Urothelium cell line (cell line): ENCODE data around the gene RAB6A.
A peak's percentile ranks its signal among the peaks of the same experiment; 100 is the strongest.
"Not testable (repeated sequence)": the region's sequence is repeated elsewhere in the genome, so short reads cannot be mapped to it uniquely, and the experiment has no call there.

Experiments used
- DNase-seq: peaks from one replicate; pipeline ENCODE4 v3.0.0; 2011; ENCODE audit warnings: low spot score, mixed read lengths
- FAIRE-seq: peaks from 2 replicates; lab custom pipeline; 2011; peaks lifted over from hg19 to GRCh38; lab: Jason Lieb, UNC

RAB6A gene

DNA sequence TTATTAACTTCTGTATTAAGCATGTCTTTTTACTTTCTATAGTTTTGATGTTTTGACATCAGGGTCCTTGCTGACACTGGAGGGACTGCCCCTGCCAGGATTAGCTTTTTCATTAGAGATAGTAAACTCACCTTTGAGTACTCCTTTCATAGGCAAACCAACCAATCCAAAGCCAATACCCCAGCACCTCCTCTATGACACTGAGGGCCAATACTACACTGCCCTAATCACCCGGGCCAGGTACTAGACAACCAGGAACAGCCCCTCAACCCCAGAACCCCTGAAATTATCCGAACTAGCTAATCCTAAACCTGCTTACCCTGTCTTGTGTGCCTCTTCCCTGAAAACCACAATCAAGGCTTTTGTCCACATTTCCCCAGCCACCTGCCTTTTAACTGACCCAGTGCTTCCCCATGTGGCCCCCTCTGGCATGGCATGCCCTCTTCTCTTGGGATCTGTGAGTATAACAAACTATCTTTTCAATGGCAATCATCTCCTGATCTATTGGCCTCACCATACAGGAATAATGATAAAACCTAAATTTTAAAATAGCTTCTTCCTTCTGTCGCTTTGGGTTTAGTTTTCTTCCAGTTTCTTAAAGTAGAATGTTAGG lies 31.2 kb downstream of the RAB6A start:
- FAIRE-seq, result no peak
- DNase-seq, result peak; percentile 11

DNA sequence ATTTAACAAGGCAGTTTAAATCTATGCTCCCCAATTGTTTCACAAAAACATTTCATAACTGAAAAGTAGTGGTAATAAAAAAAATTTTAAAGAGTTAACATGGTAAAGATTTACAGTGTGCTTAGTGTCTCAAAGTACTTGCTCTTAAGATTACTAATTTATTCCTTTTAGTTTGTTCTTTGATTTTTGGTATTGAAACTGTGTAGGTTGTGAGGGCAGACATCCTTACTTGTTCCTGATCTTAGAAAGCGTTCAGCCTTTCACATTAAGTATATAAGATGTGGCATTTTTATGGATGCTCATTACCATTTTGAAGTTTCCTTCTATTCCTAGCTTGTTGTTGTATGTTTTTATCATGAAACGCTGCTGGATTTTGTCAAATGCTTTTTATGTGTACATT lies 32.9 kb downstream of the RAB6A start:
- FAIRE-seq, result no peak
- DNase-seq, result no peak

DNA sequence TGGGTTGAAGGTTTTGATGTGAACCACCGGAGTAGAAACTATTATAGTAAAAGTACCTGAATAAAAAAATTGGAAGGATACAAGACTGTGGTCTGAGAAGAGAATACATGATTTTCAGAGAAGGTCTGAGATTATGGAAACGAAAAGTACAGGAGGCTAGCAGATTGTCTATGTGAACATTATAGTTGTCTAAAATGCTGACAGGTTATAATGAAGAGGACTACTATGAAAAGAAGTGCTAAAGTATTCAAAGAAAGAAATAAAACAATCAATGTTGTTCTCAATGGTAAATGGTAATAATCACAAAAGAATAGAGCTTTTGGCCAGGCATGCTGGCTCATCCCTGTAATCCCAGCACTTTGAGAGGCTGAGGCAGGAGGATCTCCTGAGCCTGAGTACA lies 34.0 kb downstream of the RAB6A start:
- no peak for FAIRE-seq
- no peak for DNase-seq

DNA sequence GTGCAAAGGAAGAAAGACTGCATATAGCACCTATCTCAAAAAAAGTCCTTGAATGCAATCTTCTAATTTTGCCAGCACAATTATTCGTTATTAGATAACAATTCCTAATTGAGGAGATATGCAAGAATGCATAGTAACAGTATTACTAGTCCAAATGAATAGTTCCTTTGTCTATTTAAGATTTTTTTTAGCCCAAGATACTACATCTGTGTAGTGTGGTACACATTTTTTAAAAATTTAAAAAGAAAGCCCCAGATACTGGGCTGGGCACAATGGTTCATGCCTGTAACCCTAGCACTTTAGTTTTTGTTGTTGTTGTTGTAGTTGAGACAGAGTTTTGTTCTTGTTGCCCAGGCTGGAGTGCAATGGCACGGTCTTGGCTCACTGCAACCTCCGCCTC lies 43.7 kb downstream of the RAB6A start:
- DNase-seq, result no peak
- FAIRE-seq, result no peak

DNA sequence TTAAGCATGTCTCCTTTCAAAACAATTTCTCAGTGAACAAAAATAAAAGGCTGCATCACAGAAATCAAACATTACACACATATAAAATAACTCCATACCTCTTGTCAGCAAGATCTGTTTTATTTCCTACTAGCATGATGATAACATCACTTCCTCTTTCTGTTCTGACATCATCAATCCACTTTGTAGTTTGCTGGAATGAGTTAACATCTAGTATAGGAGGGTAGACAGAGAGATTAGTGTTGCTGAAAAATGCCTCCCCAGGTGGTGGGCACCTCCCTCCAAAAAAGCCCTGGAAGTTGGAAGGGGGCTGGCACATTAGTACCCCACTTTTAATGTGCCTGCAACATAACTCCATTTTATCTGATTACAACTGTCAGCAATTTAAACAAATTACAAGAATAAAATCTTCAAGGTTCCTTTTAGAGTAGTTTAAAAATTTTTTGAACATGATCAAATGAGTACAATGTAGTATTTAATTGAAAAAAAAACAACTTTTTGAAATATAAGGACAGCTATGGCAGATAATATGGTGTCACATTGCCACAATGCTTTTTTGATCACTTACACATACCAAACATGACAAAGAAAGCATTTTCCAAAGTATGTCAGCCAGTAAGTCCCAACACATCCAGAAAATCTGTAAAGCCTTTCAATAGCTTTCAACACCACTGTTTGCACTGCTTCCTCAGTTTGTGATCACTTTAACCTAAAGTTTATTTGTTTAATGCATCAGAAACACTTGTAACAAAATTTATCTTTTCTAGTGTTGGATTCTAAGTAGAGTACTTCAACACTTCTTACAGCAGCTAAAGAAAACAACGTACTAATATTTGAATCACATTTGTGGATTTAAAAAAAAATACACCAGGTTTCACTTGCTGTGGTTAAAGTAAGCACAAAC lies 44.5 kb downstream of the RAB6A start:
- DNase-seq (no peak), FAIRE-seq (no peak)

DNA sequence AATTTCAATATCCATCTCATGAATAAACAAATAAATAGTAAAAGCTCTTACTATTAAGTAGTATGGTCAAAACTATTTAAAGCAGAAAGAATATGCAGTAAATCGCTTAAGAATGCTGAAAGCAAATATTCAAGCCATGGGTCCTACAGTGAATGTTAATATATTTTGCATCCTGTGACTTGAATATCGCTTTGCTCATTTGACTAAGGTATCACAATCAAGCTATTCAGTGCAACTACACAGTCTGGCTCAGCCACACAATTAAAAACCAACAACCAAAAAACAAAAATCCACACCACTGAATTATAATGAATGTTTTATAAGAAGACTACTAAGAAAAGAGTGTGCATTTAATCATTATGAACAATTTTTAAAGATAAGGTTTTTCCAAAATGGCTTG lies 45.3 kb downstream of the RAB6A start:
- DNase-seq, result no peak

DNA sequence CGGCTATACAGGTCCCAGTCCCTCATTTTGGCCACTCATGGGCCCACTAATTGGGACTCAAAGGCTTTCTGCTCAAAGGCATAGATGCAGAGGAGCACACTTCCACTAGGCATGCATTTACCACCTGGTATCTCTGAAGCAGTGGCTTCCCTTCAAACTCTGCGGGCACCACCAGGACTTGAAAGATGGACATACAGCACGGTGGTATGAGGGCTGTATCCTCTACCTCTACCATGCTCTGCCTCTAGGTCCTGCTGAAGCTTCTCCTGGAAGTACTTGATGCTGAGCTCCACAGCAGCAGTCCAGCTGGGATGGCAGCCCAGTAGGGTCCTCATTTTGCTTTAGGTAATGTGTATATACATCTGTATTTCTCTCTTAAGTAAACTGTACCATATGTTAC lies 49.9 kb downstream of the RAB6A start:
- FAIRE-seq (peak; percentile 40), DNase-seq (no peak)

More for the DNA sequence above, 45.3 kb downstream of the RAB6A start:
- FAIRE-seq, result no peak

DNA sequence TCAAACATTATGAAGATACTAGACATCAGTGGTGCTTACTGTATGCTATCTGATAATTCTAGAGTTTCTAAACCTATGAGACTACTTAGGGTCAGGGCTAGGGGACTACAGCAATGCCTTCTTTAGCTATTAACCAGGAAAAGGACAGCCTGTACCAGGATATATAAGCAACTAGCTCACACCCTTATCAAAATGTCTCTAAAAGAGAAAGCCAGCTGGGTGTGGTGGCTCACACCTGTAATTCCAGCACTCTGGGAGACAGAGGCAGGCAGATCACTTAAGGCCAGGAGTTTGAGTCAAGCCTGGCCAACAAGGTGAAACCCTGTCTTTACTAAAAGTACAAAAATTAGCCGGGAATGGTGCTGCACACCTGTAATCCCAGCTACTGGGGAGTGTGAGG lies 55.8 kb downstream of the RAB6A start:
- no peak for DNase-seq
- FAIRE-seq, result no peak

DNA sequence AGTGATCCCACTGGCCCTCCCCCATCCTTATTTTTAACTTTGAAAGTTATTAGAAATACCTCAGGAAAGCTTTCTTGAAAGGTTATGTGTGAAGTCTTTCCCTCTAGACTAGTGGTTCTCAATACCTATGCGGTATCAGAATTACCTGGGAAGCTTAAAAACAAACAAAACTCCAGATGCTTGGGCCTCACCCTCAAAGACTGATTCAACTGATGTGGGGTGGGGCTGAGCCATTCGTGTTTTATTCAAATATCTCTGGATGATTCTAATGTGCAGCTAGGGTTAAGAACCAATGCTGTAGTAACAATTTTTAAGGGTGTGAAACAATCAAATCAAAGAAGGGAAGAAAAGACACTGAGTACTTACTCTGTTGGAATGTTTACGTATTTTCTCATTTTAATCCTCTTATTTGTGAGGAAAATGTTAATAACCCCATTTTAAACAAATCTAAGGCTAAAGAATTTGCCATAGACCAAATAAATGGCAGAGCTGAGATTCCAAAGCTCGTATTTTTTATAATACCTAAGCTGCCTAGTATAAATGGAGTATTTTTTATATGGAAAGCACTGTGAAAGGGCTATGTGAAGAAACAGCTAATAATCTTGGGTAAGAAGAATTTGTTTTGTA lies 66.9 kb downstream of the RAB6A start:
- DNase-seq (no peak), FAIRE-seq (no peak)

DNA sequence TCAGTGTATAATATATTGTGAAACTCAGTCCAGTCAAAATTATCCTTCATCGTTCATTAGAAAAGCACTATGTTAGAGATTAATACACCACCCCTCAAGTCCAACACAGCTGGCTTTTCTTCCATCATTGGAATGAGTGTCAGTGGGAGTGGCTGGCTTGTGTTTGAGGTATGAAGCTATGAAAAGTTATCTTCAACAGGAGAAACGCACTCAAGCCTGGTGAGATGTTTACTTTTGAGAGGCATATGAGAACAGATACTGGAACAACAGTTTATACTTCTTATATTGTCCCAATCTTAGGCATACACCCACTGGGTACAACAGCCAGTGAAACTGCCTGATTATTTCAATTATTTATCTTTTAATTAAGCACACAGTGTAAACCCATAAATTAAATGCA lies 80.2 kb downstream of the RAB6A start:
- no peak for DNase-seq
- no peak for FAIRE-seq

DNA sequence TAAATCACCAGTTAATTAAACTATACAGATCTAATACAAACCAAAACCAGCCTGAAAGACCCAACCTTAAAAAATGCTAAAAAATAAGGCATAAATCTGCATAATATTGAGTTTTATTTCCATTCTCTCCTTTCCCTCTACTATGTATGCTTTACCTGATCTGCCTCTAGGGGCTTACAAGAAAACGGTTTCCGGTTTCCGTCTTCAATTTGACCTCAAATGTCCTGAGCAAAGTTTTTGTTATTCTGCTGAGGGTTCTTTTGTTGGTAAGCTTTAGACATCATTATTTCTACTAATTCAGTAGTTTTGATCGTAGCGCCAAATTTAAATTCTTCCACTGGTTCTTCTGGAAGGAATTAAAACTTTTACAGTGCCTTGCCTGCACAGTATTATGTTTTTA lies 84.3 kb downstream of the RAB6A start:
- not testable (repeated sequence) for FAIRE-seq, DNase-seq

DNA sequence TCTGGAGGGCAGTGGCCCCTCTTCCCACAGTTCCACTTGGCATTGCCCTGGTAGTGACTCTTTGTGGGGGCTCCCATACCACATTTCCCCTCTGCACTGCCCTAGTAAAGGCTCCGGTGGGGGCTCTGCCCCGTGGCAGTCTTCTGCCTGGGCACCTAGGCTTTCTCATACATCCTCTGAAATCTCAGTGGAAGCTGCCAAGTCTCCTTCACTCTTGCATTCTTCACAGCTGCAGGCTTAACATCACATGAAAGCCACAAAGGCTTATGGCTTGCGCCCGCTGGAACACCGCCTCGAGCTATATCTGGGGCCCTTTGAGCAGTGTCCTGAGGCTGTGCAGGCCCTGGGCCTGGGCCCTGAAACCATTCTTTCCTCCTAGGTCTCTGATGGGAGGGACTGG lies 89.2 kb downstream of the RAB6A start:
- DNase-seq (no peak), FAIRE-seq (no peak)

DNA sequence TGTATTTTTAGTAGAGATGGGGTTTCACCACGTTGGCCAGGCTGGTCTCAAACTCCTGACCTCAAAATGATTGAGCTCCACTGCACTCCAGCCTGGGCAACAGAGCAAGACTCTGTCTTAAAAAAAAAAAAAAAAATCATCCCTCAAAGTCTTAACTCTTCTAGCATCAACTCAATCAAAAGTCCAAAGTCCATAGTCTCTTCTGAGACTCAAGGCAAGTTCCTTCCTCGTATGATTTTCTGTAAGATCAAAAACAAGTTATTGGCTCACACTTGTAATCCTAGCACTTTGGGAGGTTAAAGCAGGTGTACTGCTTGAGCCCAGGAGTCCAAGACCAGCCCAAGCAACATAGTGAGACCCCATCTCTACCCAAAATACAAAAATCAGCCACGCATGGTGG lies 90.1 kb downstream of the RAB6A start:
- FAIRE-seq, result no peak

DNA sequence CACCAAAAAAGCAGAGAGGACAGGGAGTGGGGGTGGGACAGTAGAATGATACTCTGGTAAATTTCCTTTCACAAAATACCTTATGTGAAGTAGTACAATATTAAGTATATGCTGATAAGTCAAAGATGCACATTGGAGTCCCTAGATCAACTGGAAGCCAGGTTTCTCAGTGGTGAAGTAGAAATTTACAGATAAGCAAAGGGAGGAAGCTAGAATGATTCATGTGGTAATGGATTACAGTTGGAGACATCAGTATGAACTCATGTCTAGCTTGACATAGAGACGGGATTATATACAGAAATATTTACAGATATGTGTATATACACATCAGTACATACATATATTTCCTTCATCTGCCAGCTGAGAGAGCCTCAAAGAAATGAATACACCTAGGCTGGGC lies 93.0 kb downstream of the RAB6A start:
- no peak for FAIRE-seq

More for the DNA sequence above, 90.1 kb downstream of the RAB6A start:
- DNase-seq, result no peak

DNA sequence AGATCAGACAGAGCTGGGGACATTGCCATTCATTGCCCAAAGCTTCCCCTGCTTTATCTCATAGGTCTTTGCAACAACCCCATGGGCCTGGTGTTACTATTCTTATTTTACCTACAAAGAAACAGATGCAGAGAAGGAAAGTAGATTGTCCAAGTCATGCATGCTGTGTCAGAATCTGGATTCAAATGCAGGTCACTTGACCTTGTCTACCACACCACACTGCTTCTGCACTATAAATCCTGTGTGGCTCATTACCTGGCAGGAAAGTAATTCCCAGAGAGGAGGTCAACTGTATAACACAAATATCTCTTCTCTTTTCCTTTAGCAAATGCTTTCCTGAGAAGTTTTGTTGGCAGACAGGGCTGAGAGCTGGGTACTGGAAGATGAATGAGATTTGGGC lies 96.0 kb downstream of the RAB6A start:
- FAIRE-seq, result no peak
- DNase-seq, result no peak

More for the DNA sequence above, 93.0 kb downstream of the RAB6A start:
- no peak for DNase-seq

DNA sequence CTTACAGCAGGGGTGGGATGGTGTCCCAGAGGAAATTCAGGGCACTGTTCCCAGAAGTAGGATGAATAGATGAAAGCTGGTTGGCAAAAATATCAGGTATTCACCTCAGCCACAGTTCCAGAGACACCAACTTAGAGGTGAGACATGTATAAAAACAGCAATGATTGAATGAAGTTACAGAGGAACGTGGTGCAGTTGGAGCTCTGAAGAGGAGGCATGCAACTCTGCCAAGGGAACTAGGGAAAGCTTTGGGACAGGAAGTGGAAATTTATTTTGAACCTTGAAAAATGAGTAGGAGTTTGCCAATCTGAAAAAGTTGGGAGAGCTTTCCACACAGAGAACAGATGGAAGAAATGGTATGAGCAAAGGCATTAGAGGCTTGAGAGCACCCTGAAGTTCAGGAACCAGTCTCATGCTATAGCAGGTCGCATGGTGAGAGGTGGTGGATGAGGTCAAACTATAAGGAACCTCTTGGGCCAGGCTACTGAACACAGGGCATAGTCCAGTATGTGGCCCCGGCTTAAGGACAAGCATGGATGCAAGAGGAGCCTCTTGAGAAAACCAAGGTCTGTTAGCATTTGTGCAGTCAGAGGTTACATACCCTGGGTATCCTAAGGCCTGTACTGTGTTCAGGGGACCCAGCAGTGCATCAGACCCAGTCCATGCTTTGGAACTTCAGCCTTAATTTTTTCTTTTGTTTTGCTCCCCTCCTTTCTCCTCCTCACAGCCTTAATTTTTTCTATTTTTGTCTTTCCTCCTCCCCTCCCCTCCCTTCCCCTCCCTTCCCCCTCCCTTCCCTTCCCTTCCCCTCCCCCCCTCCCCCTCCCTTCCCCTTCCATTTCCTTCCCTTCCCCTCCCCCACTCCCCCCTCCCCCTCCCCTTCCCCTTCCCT lies 97.0 kb downstream of the RAB6A start:
- DNase-seq (no peak), FAIRE-seq (no peak)

DNA sequence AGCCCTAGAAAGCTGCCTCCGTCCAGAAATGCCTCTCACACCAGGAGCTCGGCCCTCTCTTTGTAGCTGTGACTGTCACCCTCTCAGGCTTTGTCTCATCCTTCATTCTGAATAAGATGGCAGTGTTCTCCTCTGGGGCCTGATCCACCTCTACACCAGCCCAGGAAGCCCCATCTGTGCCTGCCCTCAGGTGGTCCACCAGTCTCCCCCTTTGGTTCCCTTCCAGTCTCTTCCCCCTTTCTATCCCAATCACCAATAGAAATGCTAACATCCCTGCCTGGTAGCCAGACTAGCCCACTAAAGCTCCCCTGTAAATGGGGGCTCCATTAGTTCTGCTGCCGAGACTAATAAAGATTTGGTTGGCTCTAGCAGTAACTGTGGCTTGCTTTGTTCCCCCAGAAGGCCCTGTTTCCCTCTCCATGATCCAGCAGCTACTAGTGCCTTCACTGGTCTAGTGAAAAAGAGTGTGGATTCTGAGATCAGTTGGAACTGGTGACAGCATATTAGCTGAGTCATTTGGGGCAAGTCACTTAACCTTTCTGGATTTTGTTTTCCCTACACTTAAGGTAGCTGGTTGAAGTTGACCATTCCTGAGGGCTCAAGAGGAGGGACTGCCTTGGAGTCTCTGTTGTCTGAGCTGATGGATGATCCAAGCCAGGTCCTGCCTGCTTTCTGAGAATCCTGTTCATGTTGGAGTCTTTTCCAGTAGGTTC lies 98.3 kb downstream of the RAB6A start:
- FAIRE-seq (no peak), DNase-seq (no peak)

DNA sequence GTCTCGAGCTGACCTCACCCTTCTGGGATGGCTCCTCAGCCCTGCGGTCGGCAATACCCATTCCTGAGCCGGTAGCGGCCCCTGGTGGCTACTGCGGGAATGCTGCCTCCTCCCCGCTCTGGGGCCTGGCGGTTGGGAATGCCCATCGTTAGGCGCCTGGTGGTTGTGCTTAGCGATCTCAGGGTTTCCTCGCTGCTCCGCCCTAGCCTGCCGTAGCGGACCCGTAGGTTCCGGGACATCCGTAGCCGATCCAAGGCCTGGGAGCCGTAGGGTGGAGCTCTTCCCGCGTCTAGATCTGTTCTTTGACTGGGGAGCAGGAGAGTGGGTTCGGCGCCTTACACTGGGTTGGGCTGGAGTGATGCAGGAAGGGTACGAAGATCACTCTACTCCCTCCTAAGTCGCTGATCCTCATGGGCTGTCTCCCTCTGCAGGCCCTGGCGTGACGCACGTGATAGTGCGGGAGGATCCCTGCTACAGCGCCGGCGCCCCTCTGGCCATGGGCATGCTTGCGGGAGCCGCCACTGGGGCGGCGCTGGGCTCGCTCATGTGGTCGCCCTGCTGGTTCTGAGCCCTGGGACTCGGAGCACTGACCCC lies 99.7 kb downstream of the RAB6A start:
- FAIRE-seq, result no peak

DNA sequence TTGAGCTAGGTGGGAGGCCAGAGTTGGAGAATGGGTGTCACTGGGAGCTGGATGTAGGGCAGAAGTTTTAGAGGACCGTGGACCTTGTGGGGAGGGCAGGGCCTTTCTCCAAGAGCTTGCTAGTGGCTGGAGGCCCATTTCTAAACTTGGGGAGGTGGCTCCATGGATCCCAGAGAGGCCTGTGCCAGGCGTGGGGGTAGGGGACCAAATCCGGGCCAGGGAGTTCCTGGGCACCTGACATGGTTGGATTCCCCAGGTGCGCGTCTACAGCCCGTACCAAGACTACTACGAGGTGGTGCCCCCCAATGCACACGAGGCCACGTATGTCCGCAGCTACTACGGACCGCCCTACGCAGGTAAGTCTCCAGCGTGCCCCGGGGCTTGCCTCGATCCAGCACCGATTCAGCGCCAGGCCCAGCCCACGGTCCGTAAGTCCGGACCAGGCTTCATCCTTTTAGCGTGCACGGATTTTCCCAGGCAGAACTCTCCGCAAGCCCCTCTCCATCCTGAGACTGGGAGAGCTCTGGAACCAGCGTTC lies 100.3 kb downstream of the RAB6A start:
- no peak for FAIRE-seq
- DNase-seq, result no peak

More for the DNA sequence above, 99.7 kb downstream of the RAB6A start:
- DNase-seq, result peak; percentile 95

DNA sequence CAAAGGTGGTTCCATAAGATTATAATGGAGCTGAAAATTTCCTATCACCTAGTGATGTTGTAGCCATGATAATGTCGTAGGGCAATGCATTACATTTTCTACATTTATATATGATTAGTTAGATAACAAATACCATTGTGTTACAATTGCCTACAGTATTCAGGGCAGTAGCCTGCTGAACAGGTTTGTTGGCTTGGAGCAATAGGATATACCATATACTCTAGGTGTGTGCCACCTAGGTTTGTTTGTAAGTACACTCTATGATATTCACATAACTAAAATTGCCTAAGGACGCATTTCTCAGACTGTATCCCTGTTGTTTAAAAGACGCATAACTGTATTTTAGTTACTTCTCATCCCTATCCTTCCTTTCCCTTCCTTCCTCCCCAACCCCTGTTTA lies 100.9 kb downstream of the RAB6A start:
- FAIRE-seq, result no peak
- no peak for DNase-seq
